Smooth muscle cell (in vitro differentiated cells): Measurements from ENCODE around the gene L3HYPDH. TPM values are rescaled to one million over a fixed set of nuclear protein-coding genes. Genes with fewer than 3 reads are reported as not detected.

Source experiments
- DNase-seq: peaks from one replicate; lab custom pipeline; 2025; ENCODE audit not compliant: unreplicated experiment; lab: John Stamatoyannopoulos, UW
- H2AFZ ChIP-seq: fragments of 200-600 bp; sonication (generic); 2 replicates; pipeline ENCODE4 v1.6.0; 2016; ENCODE audit warnings: antibody characterized with exemption, low read depth, mild to moderate bottlenecking
- H3F3A ChIP-seq: fragments of 200-600 bp; sonication (generic); 2 replicates; pipeline ENCODE4 v1.6.0; 2017; ENCODE audit warnings: antibody characterized with exemption, low read depth
- H3K27ac ChIP-seq: fragments of 200-600 bp; sonication (generic); 2 replicates; pipeline ENCODE4 v1.5.1; 2016; ENCODE audit warnings: low read depth, mild to moderate bottlenecking
- H3K27me3 ChIP-seq: fragments of 200-600 bp; sonication (generic); 2 replicates; pipeline ENCODE4 v1.6.1; 2016; ENCODE audit warnings: low read depth, mild to moderate bottlenecking
- H3K36me3 ChIP-seq: fragments of 200-600 bp; sonication (generic); 2 replicates; pipeline ENCODE4 v1.5.1; 2016; ENCODE audit warnings: low read depth
- H3K4me1 ChIP-seq: fragments of 200-600 bp; sonication (generic); 2 replicates; pipeline ENCODE4 v1.5.1; 2016; ENCODE audit warnings: low read depth
- H3K4me2 ChIP-seq: fragments of 200-600 bp; sonication (generic); 2 replicates; pipeline ENCODE4 v1.6.0; 2016; ENCODE audit warnings: mild to moderate bottlenecking
- H3K4me3 ChIP-seq: fragments of 200-600 bp; sonication (generic); 2 replicates; pipeline ENCODE4 v1.5.1; 2016; ENCODE audit warnings: mild to moderate bottlenecking
- H3K79me2 ChIP-seq: fragments of 200-600 bp; sonication (generic); 2 replicates; pipeline ENCODE4 v1.6.0; 2016; ENCODE audit warnings: low read depth, mild to moderate bottlenecking
- H3K9ac ChIP-seq: fragments of 200-600 bp; sonication (generic); 2 replicates; pipeline ENCODE4 v1.6.0; 2016; ENCODE audit warnings: low read depth
- H3K9me3 ChIP-seq: fragments of 200-600 bp; sonication (generic); replicated peaks from 2 replicates; pipeline ENCODE4 v1.5.1; 2016; ENCODE audit warnings: low read depth
- H4K20me1 ChIP-seq: fragments of 200-600 bp; sonication (generic); 2 replicates; pipeline ENCODE4 v1.6.0; 2016; ENCODE audit warnings: low read depth
- WGBS: methylation state at CpG from one replicate; pipeline ENCODE4 v1.1.7; 2016; ENCODE audit warnings: low lambda C conversion rate; 5-methylcytosine and 5-hydroxymethylcytosine counted together
- polyA plus RNA-seq: library from polyadenylated mRNA; unstranded; fragments of >200 nt; fragmentation: Nextera tagmentation; extraction: Ambion mirVana; gene quantifications from 2 replicates; pipeline ENCODE4 v1.2.1, GENCODE V29; 2016
- total RNA-seq: library from RNA; depleted of rRNA; stranded (reverse); fragments of >200 nt; gene quantifications from 2 replicates; pipeline ENCODE4 v1.2.3, GENCODE V29; 2014
- TF ChIP-seq, protein P1 (sequence below): fragments of 200-600 bp; sonication (generic); IDR thresholded peaks from 2 replicates; pipeline ENCODE4 v1.5.1; 2017; ENCODE audit warnings: borderline replicate concordance, mild to moderate bottlenecking, antibody characterized with exemption; ENCODE audit not compliant: insufficient read depth, poor library complexity, severe bottlenecking

The L3HYPDH gene
- total and polyA plus RNA-seq, 2 experiments from 2014 or later = 27.7 to 33.5 TPM

DNA sequence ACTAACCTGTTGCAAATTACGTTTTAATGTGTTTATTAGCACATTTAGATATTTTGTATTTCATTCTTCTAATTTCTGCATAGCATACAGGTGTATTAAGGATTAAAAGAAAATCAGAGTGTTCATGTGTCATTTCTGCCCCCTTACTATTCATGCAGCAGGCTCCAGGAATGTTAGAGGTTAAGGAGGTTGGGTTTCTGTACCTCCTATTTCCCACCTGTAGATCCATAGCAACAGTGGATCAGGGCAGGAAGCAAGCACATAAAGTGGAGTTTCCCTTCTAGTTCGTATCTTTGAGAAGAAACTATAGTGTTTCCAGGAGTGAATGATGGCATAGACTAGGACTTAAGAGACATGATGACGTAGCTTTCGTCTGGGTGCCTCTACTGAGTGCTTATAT is 19.0 kb upstream of the L3HYPDH start:
- DNase-seq = no peak
- Histone ChIP-seq H3K4me2 (no peak overlapping the region), H4K20me1 (peaks cover 15% of the 10 kb centered on the region), H3K9ac (no peak overlapping the region), H3K4me3 (no peak overlapping the region), H3K4me1 (no peaks in the 10 kb centered on the region), H3F3A (no peaks in the 10 kb centered on the region), H3K27me3 (no peaks in the 10 kb centered on the region), H3K36me3 (peaks cover 9% of the 10 kb centered on the region), H3K79me2 (no peaks in the 10 kb centered on the region), H2AFZ (no peak overlapping the region), H3K27ac (no peak overlapping the region), H3K9me3 (no peaks in the 10 kb centered on the region)
- TF ChIP-seq, protein P1, sequence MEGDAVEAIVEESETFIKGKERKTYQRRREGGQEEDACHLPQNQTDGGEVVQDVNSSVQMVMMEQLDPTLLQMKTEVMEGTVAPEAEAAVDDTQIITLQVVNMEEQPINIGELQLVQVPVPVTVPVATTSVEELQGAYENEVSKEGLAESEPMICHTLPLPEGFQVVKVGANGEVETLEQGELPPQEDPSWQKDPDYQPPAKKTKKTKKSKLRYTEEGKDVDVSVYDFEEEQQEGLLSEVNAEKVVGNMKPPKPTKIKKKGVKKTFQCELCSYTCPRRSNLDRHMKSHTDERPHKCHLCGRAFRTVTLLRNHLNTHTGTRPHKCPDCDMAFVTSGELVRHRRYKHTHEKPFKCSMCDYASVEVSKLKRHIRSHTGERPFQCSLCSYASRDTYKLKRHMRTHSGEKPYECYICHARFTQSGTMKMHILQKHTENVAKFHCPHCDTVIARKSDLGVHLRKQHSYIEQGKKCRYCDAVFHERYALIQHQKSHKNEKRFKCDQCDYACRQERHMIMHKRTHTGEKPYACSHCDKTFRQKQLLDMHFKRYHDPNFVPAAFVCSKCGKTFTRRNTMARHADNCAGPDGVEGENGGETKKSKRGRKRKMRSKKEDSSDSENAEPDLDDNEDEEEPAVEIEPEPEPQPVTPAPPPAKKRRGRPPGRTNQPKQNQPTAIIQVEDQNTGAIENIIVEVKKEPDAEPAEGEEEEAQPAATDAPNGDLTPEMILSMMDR = no peak
- 95% methylated on average over 4 of the region's 4 CpGs for WGBS

- WGBS = 82% methylated on average over 3 of the region's 3 CpGs
- H3K27ac ChIP-seq = no peak overlapping the region
- H3K36me3 ChIP-seq = peaks cover 19% of the 10 kb centered on the region
- H3K79me2 ChIP-seq = no peaks in the 10 kb centered on the region
- no peaks in the 10 kb centered on the region for H3K4me1 ChIP-seq
- no peak overlapping the region for H3K4me3 ChIP-seq
- H4K20me1 ChIP-seq = peaks cover 31% of the 10 kb centered on the region
- no peaks in the 10 kb centered on the region for H3K27me3 ChIP-seq
- H3K9me3 ChIP-seq = no peaks in the 10 kb centered on the region
- H3K4me2 ChIP-seq = no peak overlapping the region
- TF ChIP-seq, protein P1 = no peak
- H3K9ac ChIP-seq = no peak overlapping the region
- H2AFZ ChIP-seq = no peak overlapping the region
- H3F3A ChIP-seq = no peaks in the 10 kb centered on the region
- no peak for DNase-seq
Measured at GRCh38 chr14:59500732-59501131, 16.5 kb upstream of the L3HYPDH start.

GRCh38 chr14:59492384-59492783 is 8.2 kb upstream of the L3HYPDH start:
- TF ChIP-seq, protein P1 = no peak
- 89% methylated on average over 1 of the region's 1 CpG for WGBS
- Histone ChIP-seq H3F3A (no peaks in the 10 kb centered on the region), H3K9ac (no peak overlapping the region), H3K27ac (no peak overlapping the region), H3K36me3 (peaks cover 33% of the 10 kb centered on the region), H3K4me3 (no peak overlapping the region), H3K27me3 (no peaks in the 10 kb centered on the region), H4K20me1 (peaks cover 41% of the 10 kb centered on the region), H2AFZ (no peak overlapping the region), H3K9me3 (no peaks in the 10 kb centered on the region), H3K4me2 (no peak overlapping the region), H3K79me2 (peaks cover 15% of the 10 kb centered on the region), H3K4me1 (no peaks in the 10 kb centered on the region)
- DNase-seq = no peak

- TF ChIP-seq, protein P1 = no peak
- no peak overlapping the region for H2AFZ ChIP-seq
- H3K4me2 ChIP-seq = no peak overlapping the region
- H3K27me3 ChIP-seq = no peaks in the 10 kb centered on the region
- no peaks in the 10 kb centered on the region for H3K9me3 ChIP-seq
- H3K79me2 ChIP-seq = peaks cover 31% of the 10 kb centered on the region
- no peaks in the 10 kb centered on the region for H3F3A ChIP-seq
- no peak overlapping the region for H3K27ac ChIP-seq
- WGBS = 88% methylated on average over 3 of the region's 3 CpGs
- DNase-seq = no peak
- no peak overlapping the region for H3K4me3 ChIP-seq
- peaks cover 28% of the 10 kb centered on the region for H3K36me3 ChIP-seq
- H3K9ac ChIP-seq = no peak overlapping the region
- H4K20me1 ChIP-seq = peaks cover 48% of the 10 kb centered on the region
- H3K4me1 ChIP-seq = peaks cover 9% of the 10 kb centered on the region
Measured at GRCh38 chr14:59490756-59491155, 6.5 kb upstream of the L3HYPDH start.
